ENCODE measurements around the gene ZFTA. TPM values are rescaled to one million over a fixed set of nuclear protein-coding genes. Genes with fewer than 3 reads are reported as not detected.

Gene ZFTA
- 10 to 100 TPM; 13.9 to 32.7 TPM for total RNA-seq

DNA sequence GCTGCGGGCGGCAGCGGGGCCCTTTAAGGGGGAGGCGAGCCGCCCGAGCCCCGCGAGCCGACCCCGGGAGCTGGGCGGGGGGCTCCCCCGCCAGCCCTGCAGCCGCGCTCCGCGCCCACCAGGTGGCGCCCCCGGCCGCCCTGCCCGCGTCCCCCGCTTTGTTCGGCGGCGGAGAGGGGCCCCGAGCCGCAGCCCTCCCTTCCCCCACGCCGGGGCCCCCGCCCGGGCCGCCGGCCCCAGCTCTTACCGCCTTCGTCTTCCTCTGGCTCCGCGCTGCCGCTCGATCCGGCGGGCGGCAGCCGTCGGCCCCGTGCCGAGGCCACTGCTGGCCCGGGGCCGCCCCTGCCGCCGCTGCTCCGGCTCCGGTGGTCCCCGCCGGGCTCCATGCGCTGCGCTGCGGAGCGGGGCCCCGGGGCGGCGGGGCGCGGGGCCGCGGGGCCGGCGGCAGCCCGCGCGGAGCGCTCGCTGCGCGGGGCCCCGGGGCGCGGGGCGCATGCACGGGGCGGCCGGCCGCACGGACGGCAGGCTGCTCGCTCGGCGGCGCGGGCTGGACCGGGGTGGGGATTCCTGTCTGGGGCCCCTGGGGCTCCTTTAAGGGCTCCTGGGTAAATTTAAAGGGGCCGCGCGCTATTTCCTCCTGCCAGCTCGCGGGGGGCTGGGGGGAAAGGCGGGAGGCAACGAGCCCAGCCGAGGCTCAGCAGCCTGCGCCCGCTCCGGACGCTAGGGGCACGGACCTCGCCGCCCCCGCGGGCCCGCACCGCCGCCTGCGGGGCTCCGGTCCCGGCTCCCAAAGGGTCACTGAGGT lies at the start of gene ZFTA:
ZFTA (minus strand) TSS at position 539 of the 805 bp plus-strand sequence; CDS start at position 386, 153 bp downstream.
- no peaks in the 10 kb centered on the region for H3K27me3 ChIP-seq (replicated peaks; ENCODE audit: insufficient read depth)
- H3K36me3 ChIP-seq = no peaks in the 10 kb centered on the region
- peak within 1 kb of the TSS; percentile 67 to 79 for H3K4me3 ChIP-seq
- H3K9me3 ChIP-seq = no peaks in the 10 kb centered on the region
- 0% methylated on average over 55 of the region's 113 CpGs for WGBS
- peak; percentile 39 for DNase-seq (ENCODE audit: low spot score)
- TF ChIP-seq CTCF (IDR thresholded peaks at IDR 0.05) (peak; percentile 52 to 93 (median 84)), POLR2AphosphoS5 (IDR thresholded peaks at IDR 0.05) (no peak)
- intact Hi-C loops (cut with DNase I) = loop anchor here (2.0 to 5.0 kb wide), 3 partner anchors 44 to 384 kb away; partner anchors contain the start of gene SPINDOC
- H3K4me1 ChIP-seq (replicated peaks) = no peaks in the 10 kb centered on the region
- peak within 1 kb of the TSS; percentile 72 to 82 for H3K27ac ChIP-seq

DNA sequence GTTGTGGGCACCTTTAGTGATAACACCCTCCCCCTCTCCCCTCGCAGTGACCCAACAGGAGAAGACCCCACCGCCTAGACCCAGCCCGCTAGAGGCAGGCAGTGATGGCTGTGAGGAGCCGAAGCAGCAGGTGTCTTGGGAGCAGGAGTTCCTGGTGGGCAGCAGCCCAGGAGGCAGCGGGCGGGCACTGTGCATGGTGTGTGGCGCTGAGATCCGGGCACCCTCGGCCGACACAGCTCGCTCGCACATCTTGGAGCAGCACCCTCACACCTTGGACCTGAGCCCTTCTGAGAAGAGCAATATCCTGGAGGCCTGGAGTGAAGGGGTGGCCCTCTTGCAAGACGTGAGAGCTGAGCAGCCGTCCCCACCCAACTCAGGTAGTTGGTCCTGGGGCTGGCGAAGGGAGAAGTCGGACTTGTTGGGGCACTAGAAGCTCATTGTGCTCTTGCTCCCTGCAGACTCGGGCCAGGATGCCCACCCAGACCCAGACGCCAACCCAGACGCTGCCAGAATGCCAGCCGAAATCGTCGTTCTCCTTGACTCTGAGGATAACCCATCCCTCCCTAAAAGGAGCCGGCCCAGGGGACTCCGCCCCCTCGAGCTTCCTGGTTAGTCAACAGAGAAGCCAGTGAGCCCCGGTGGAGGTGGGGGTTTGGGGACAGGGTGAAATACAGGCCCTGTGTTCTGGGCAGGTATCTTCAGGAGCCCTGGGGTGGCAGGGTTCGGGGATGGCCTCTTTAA lies 49.4 kb upstream of the ZFTA start:
- Histone ChIP-seq H3K4me3 (no peak overlapping the region), H3K27me3 (replicated peaks; ENCODE audit: insufficient read depth) (no peaks in the 10 kb centered on the region), H3K9me3 (no peaks in the 10 kb centered on the region), H3K27ac (no peak overlapping the region), H3K36me3 (peaks cover 10 to 11% of the 10 kb centered on the region in 2 donors), H3K4me1 (replicated peaks) (peaks cover 9% of the 10 kb centered on the region)
- WGBS = 87% methylated on average over 24 of the region's 27 CpGs
- TF ChIP-seq CTCF (IDR thresholded peaks at IDR 0.05) = no peak
- no peak for TF ChIP-seq POLR2AphosphoS5 (IDR thresholded peaks at IDR 0.05)
- no peak for TF ChIP-seq POLR2A (IDR thresholded peaks at IDR 0.05)
- intact Hi-C loops (cut with DNase I) = no loop called here
- DNase-seq (ENCODE audit: low spot score) = no peak

GRCh38 chr11:63816732-63817131 lies 48.2 kb upstream of the ZFTA start:
- TF ChIP-seq CTCF (IDR thresholded peaks at IDR 0.05) (no peak), POLR2A (IDR thresholded peaks at IDR 0.05) (no peak), POLR2AphosphoS5 (IDR thresholded peaks at IDR 0.05) (no peak)
- no peak overlapping the region for H3K27ac ChIP-seq
- peaks cover 9% of the 10 kb centered on the region for H3K4me1 ChIP-seq (replicated peaks)
- no peak overlapping the region for H3K4me3 ChIP-seq
- H3K9me3 ChIP-seq = no peaks in the 10 kb centered on the region
- intact Hi-C loops (cut with DNase I) = no loop called here
- no peaks in the 10 kb centered on the region for H3K27me3 ChIP-seq (replicated peaks; ENCODE audit: insufficient read depth)
- WGBS = 97% methylated on average over 3 of the region's 3 CpGs
- no peak for DNase-seq (ENCODE audit: low spot score)
- H3K36me3 ChIP-seq = peaks cover 7 to 10% of the 10 kb centered on the region in 2 donors

GRCh38 chr11:63816166-63816565 lies 47.6 kb upstream of the ZFTA start:
- H3K27ac ChIP-seq = no peak overlapping the region
- intact Hi-C loops (cut with DNase I) = no loop called here
- no peaks in the 10 kb centered on the region for H3K9me3 ChIP-seq
- no peak overlapping the region for H3K4me3 ChIP-seq
- peaks cover 9% of the 10 kb centered on the region for H3K4me1 ChIP-seq (replicated peaks)
- H3K27me3 ChIP-seq (replicated peaks; ENCODE audit: insufficient read depth) = no peaks in the 10 kb centered on the region
- TF ChIP-seq POLR2AphosphoS5 (IDR thresholded peaks at IDR 0.05) (no peak), CTCF (IDR thresholded peaks at IDR 0.05) (no peak), POLR2A (IDR thresholded peaks at IDR 0.05) (no peak)
- peaks cover 7 to 10% of the 10 kb centered on the region in 2 donors for H3K36me3 ChIP-seq
- no peak for DNase-seq (ENCODE audit: low spot score)
- 92% methylated on average over 6 of the region's 6 CpGs for WGBS

All from prostate gland (tissue), 2 donors.